Common myeloid progenitor, CD34-positive (primary cell): ENCODE results near the gene ZIK1.

ENCODE experiments used
- CTCF ChIA-PET: fragments of 350-600 bp; sonication (Branson Sonifier 250); formaldehyde crosslinking; loops from one replicate; lab custom pipeline; 2021; ENCODE audit warnings: antibody characterized with exemption; lab: Charles Lee
- POLR2A ChIA-PET: fragments of 350-600 bp; sonication (Branson Sonifier 250); formaldehyde crosslinking; loops from one replicate; lab custom pipeline; 2021; ENCODE audit warnings: antibody characterized with exemption; lab: Charles Lee
- DNase-seq, 3 donors: peaks; one replicate each; pipeline versions ENCODE4 v3.0.0 to v3.0.0-alpha.2; 2013
- H3K27ac ChIP-seq, 2 experiments: 1 replicate in 1 of 2; 2 replicates in 1 of 2; pipeline ENCODE4 v1.7.0; 2013; ENCODE audit warnings: inconsistent platforms in 2 of 2, low read length in 2 of 2, mild to moderate bottlenecking in 2 of 2, low read depth in 1 of 2, moderate library complexity in 1 of 2; ENCODE audit not compliant: severe bottlenecking in 2 of 2, insufficient read depth in 1 of 2, poor library complexity in 1 of 2
- H3K27me3 ChIP-seq, 5 experiments: replicated peaks in 2 of 5; 1 replicate in 3 of 5; 2 replicates in 2 of 5; pipeline versions ENCODE4 v1.6.1 to v1.7.0; 2013; ENCODE audit warnings: low read length in 4 of 5, mild to moderate bottlenecking in 2 of 5, moderate library complexity in 2 of 5, inconsistent platforms in 1 of 5; ENCODE audit not compliant: insufficient read depth in 5 of 5, control insufficient read depth in 4 of 5
- H3K36me3 ChIP-seq, 4 experiments: 1 replicate in 2 of 4; 2 replicates in 2 of 4; pipeline versions ENCODE4 v1.6.1 to v1.7.0; 2013; ENCODE audit warnings: low read length in 3 of 4, control low read depth in 1 of 4, mild to moderate bottlenecking in 1 of 4; ENCODE audit not compliant: control insufficient read depth in 4 of 4, insufficient read depth in 4 of 4
- H3K4me1 ChIP-seq, 4 experiments: 1 replicate in 3 of 4; 2 replicates in 1 of 4; pipeline versions ENCODE4 v1.6.1 to v1.7.1; 2013; ENCODE audit warnings: low read length in 3 of 4, mild to moderate bottlenecking in 3 of 4, control low read depth in 1 of 4, inconsistent platforms in 1 of 4, moderate library complexity in 1 of 4; ENCODE audit not compliant: control insufficient read depth in 4 of 4, insufficient read depth in 4 of 4; ENCODE audit errors: control extremely low read depth in 1 of 4
- H3K4me3 ChIP-seq, 7 experiments: 1 replicate in 4 of 7; 2 replicates in 3 of 7; pipeline versions ENCODE4 v1.5.1 to v1.7.0; 2013; ENCODE audit warnings: mild to moderate bottlenecking in 7 of 7, low read length in 6 of 7, moderate library complexity in 6 of 7, inconsistent platforms in 2 of 7, low read depth in 2 of 7, control low read depth in 1 of 7; ENCODE audit not compliant: insufficient read depth in 4 of 7, control insufficient read depth in 1 of 7; ENCODE audit errors: extremely low read depth in 1 of 7
- H3K9me3 ChIP-seq, 5 experiments: 1 replicate in 4 of 5; 2 replicates in 1 of 5; pipeline versions ENCODE4 v1.6.1 to v1.7.1; 2013; ENCODE audit warnings: low read length in 4 of 5, mild to moderate bottlenecking in 2 of 5, inconsistent platforms in 1 of 5, low read depth in 1 of 5, moderate library complexity in 1 of 5; ENCODE audit not compliant: control insufficient read depth in 4 of 5, insufficient read depth in 2 of 5; ENCODE audit errors: control extremely low read depth in 1 of 5
- WGBS: methylation state at CpG from one replicate; pipeline ENCODE4 v1.1.5; 2013; ENCODE audit not compliant: insufficient coverage; 5-methylcytosine and 5-hydroxymethylcytosine counted together

The ZIK1 gene

DNA sequence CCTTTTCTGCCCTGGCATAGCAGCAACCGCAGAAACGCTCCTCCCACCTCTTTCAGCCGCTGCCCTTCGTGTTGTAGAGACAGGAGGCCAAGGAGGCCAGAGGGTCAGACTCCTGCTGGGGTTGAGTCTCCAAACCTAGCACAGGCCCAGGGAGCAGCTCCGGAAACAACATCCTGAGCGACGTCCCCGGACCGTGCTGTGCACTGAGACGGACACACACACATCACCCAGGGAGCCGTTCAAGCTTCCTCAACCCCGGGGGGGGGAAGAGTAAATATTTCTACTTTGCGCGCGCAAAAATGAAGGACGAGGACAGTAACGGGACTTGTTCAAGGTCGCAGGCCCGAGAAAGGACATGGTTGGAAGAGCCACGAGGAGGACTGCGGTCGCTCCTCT is 24.9 kb upstream of the ZIK1 start:
- POLR2A ChIA-PET = no interaction called here
- 1% methylated on average over 17 of the region's 22 CpGs for WGBS

DNA sequence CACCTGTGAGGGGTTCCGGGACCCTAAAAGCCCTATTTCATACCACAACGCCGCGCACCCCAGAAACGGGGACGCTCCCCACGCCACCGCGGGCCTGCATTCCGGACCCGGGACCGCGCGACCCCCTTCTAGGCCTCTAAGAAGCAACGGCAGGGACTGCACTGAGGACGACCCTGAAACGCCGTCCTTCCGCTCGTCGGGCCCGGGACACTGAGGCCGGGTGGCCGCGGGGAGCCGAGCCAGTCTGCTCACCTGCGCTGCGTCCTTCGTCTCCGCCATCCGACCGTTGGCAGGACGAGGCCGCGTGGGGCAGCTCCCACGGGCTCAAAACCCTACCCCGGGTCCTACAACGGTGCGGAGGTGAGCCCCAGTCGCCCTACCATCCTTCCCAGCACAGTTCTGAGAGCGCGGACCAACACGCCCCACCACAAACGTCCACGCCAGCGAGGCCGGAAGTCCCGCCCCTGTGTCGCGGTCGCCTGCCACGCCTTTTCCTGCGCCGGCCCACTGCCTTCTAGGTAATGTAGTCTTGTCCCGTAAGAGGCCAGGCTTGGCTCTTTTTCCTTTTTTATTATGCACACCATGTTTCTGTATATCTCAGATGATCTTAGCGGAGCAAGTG is 24.4 kb upstream of the ZIK1 start, which contains the start of gene ZNF550:
Gene ZNF550, minus strand, starts transcription at position 460 of the 622 bp plus-strand sequence. Its CDS starts 181 bp downstream, at position 279.
- Histone ChIP-seq H3K4me1 (peaks cover 4 to 22% (median 15%) of the 10 kb centered on the region in 4 experiments), H3K36me3 (peaks cover 15 to 27% (median 23%) of the 10 kb centered on the region in 4 experiments), H3K27ac (peak within 1 kb of the TSS; percentile 70 to 83), H3K27me3 (no peaks in the 10 kb centered on the region), H3K4me3 (peak within 1 kb of the TSS; percentile 87 to 99 (median 92)), H3K9me3 (peaks cover under 1 to 50% (median 32%) of the 10 kb centered on the region in 5 experiments)
- ChIA-PET POLR2A (interaction anchor here (0.6 kb wide), 1 partner anchor 1361 kb away, joined by 6 read pairs; no protein-coding TSS in a partner anchor), CTCF (no interaction called here)
- DNase-seq = peak; percentile 92 to 96 (median 95)
- WGBS = 0% methylated on average over 56 of the region's 56 CpGs

More for the DNA sequence above, 24.9 kb upstream of the ZIK1 start:
- peak overlapping the region; percentile 87 to 99 (median 92) for H3K4me3 ChIP-seq
- H3K27ac ChIP-seq = peak overlapping the region; percentile 70 to 83
- no peaks in the 10 kb centered on the region for H3K27me3 ChIP-seq
- peaks cover 20 to 32% (median 28%) of the 10 kb centered on the region in 4 experiments for H3K36me3 ChIP-seq
- CTCF ChIA-PET = no interaction called here
- DNase-seq = peak in 2 of 3 donors; percentile 41 to 57
- peaks cover 4 to 50% (median 32%) of the 10 kb centered on the region in 5 experiments for H3K9me3 ChIP-seq
- H3K4me1 ChIP-seq = peaks cover 4 to 22% (median 15%) of the 10 kb centered on the region in 4 experiments

DNA sequence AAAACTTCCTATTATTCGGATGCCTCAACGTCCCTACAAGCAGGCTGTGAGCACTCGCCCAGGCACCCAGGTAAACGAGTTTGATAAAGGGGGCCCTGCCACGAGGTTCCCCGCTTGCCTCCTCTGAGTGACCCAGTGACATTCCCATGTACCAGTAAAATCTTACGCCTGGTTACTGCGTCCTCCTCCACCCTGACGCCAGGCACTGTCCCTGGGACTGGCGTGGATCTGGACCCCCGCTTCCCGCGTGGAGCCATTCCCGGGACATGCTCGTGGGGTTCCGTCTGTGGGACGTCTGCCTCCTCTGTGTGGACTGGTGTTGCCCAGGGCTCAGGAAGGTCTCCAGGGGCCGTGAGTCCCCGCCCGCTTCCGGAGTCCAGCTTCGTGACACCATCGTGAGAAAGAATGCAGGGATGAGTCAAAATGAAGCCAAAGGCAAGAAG is 23.9 kb upstream of the ZIK1 start:
- H3K36me3 ChIP-seq = peaks cover 11 to 22% (median 18%) of the 10 kb centered on the region in 4 experiments
- no peak overlapping the region for H3K27ac ChIP-seq
- H3K9me3 ChIP-seq = peaks cover 0 to 47% (median 35%) of the 10 kb centered on the region in 5 experiments
- peak overlapping the region; percentile 87 to 99 (median 92) for H3K4me3 ChIP-seq
- no peaks in the 10 kb centered on the region for H3K27me3 ChIP-seq
- no peak for DNase-seq
- ChIA-PET POLR2A (interaction anchor here (0.6 kb wide), 1 partner anchor 1362 kb away, joined by 6 read pairs; no protein-coding TSS in a partner anchor), CTCF (no interaction called here)
- WGBS = 41% methylated on average over 23 of the region's 23 CpGs
- H3K4me1 ChIP-seq = peaks cover 4 to 22% (median 15%) of the 10 kb centered on the region in 4 experiments

DNA sequence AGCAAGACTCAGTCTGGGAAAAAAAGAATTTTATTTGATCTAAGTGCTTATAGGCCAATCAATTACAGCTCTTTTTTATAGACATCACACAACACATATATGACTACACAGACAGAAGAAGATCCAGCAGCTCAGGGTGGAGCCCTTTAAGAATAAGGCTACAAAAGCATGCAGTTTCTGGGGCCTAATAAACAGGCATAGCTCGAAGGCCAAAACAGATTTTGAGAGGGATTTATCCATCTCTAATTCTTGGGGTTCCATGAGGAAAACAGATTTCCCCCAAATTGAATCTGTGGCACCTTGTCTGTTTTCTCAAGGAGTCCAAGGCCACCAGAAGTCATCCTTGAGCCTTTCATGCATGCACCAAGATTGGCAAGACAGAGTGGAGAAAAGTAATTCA is 20.4 kb upstream of the ZIK1 start:
- no peaks in the 10 kb centered on the region for H3K36me3 ChIP-seq
- ChIA-PET CTCF (no interaction called here), POLR2A (no interaction called here)
- no peaks in the 10 kb centered on the region for H3K27me3 ChIP-seq
- WGBS = 100% methylated on average over 1 of the region's 1 CpG
- H3K4me3 ChIP-seq = no peak overlapping the region
- no peak overlapping the region for H3K27ac ChIP-seq
- no peak for DNase-seq
- H3K4me1 ChIP-seq = peaks cover 4 to 14% (median 10%) of the 10 kb centered on the region in 4 experiments
- H3K9me3 ChIP-seq = peaks cover 5 to 64% (median 48%) of the 10 kb centered on the region in 5 experiments

DNA sequence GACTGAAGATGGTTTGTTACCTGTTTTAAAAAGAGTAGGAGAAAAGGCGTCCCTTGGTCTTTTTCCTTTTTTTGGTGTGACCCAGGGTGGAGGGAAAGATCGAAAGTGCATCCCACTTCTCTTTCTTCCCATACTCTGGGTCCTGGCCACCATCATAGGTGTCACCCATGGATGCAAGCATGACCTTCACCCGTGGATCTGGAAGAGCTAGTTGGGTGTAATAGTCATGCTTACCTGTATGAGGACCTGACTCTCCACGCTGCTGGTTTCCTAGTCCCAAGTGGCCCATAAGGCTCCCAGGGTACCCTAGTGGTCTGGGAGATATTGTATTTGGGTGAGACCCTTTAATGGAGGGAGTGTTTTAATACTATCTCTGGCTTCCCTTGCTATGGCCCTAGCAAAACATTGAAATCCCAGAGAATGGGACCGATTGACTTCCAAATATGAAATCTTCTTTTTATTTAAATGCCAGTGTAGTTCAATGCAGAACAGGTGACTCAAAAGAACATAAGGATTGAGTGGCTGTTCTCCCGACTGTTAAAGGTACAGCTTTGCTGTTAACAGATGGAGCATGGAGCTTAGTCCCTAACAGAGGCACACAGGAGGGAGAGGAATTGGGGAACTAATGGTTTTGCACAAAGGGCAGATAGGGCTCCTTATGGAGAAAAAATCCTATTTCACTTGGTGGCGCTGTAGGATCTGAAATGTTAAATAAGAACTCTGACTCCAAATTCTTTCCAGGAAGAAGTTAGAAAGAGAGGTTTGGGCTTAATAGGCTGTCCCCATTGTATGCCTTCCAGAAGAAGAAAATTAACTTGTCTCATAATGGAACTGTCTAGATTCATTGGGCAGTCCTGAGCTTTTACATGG is 17.3 kb upstream of the ZIK1 start:
- peak; percentile 54 to 68 (median 63) for DNase-seq
- no peaks in the 10 kb centered on the region for H3K4me1 ChIP-seq

DNA sequence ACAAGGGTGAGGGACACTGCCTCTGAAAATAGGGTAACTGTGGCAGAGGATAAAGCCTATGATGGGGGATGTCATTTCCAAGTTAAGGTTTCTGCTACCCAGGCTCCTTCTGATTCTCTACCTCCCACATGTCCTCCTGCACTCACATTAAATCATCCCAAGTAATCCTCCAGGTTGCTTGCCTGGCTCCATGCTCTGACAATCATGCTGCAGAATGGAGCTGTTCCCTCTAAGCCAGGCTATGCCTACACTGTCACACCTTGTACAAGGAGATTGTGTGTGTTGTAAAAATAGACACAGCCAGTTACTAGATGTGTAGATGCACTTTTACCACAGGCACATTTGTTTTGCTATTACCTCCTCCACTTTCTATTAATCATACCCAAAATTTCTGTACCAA is 13.2 kb upstream of the ZIK1 start:
- H3K27me3 ChIP-seq = no peaks in the 10 kb centered on the region
- no peak overlapping the region for H3K4me3 ChIP-seq
- no peaks in the 10 kb centered on the region for H3K4me1 ChIP-seq
- H3K27ac ChIP-seq = no peak overlapping the region
- peaks cover 22 to 95% (median 87%) of the 10 kb centered on the region in 5 experiments for H3K9me3 ChIP-seq
- ChIA-PET CTCF (no interaction called here), POLR2A (no interaction called here)
- peaks cover 37 to 53% (median 46%) of the 10 kb centered on the region in 4 experiments for H3K36me3 ChIP-seq
- DNase-seq = no peak

More for the DNA sequence above, 17.3 kb upstream of the ZIK1 start:
- no peaks in the 10 kb centered on the region for H3K27me3 ChIP-seq
- POLR2A ChIA-PET = no interaction called here
- peaks cover under 1 to 13% (median 6%) of the 10 kb centered on the region in 4 experiments for H3K36me3 ChIP-seq
- CTCF ChIA-PET = no interaction called here
- no peak overlapping the region for H3K4me3 ChIP-seq
- WGBS = 55% methylated on average over 4 of the region's 7 CpGs
- H3K9me3 ChIP-seq = peaks cover 5 to 86% (median 71%) of the 10 kb centered on the region in 5 experiments
- H3K27ac ChIP-seq = no peak overlapping the region
